Measurements from ENCODE around the gene BMP2K.
"Not testable (repeated sequence)": the region's sequence is repeated elsewhere in the genome, so short reads cannot be mapped to it uniquely, and the experiment has no call there.

The BMP2K gene

GRCh38 chr4:78795594-78796416, 19.7 kb downstream of the BMP2K start:
- DNase-seq, result not testable (repeated sequence)

- no peak for DNase-seq
These were observed 20.4 kb downstream of the BMP2K start for GRCh38 chr4:78796526-78796925.

GRCh38 chr4:78797777-78798284, 21.7 kb downstream of the BMP2K start:
- DNase-seq, result no peak

- no peak for DNase-seq
These were observed 23.7 kb downstream of the BMP2K start for GRCh38 chr4:78799551-78800495.

GRCh38 chr4:78800965-78801364, 24.8 kb downstream of the BMP2K start:
- DNase-seq, result no peak

GRCh38 chr4:78803983-78804382, 27.8 kb downstream of the BMP2K start:
- DNase-seq, result no peak

- DNase-seq, result no peak
These were observed 30.9 kb downstream of the BMP2K start for GRCh38 chr4:78806943-78807460.

- DNase-seq, result no peak
These were observed 33.1 kb downstream of the BMP2K start for GRCh38 chr4:78809295-78809694.

- DNase-seq, result no peak
These were observed 34.0 kb downstream of the BMP2K start for GRCh38 chr4:78809928-78810835.

- DNase-seq, result no peak
These were observed 34.9 kb downstream of the BMP2K start for GRCh38 chr4:78811034-78811433.

GRCh38 chr4:78818530-78819079, 42.5 kb downstream of the BMP2K start:
- no peak for DNase-seq

GRCh38 chr4:78824001-78824400, 47.9 kb downstream of the BMP2K start:
- DNase-seq, result no peak

GRCh38 chr4:78827191-78827590, 51.0 kb downstream of the BMP2K start:
- DNase-seq, result no peak

GRCh38 chr4:78829296-78829695, 53.1 kb downstream of the BMP2K start:
- DNase-seq, result no peak

- DNase-seq, result not testable (repeated sequence)
These were observed 63.5 kb downstream of the BMP2K start for GRCh38 chr4:78839676-78840075.

GRCh38 chr4:78840286-78840685, 64.1 kb downstream of the BMP2K start:
- not testable (repeated sequence) for DNase-seq

- DNase-seq, result no peak
These were observed 69.3 kb downstream of the BMP2K start for GRCh38 chr4:78845472-78845871.

GRCh38 chr4:78846258-78846657, 70.1 kb downstream of the BMP2K start:
- no peak for DNase-seq

GRCh38 chr4:78862314-78862737, 86.2 kb downstream of the BMP2K start:
- no peak for DNase-seq

GRCh38 chr4:78863254-78863869, 87.2 kb downstream of the BMP2K start:
- no peak for DNase-seq

- no peak for DNase-seq
These were observed 87.8 kb downstream of the BMP2K start for GRCh38 chr4:78863991-78864390.

All from NCI-H82 (cell line).